ENCODE data around the gene CCBE1. TPM values are rescaled to one million over a fixed set of nuclear protein-coding genes. Genes with fewer than 3 reads are reported as not detected.
A peak's percentile ranks its signal among the peaks of the same experiment; 100 is the strongest.

Gene CCBE1
- total RNA-seq, 1 donor from 2014 or later = 4.1 TPM

GRCh38 chr18:59728816-59729215 is 31.6 kb upstream of the CCBE1 start:
- Mint-ChIP-seq H3K27ac (ENCODE audit: unreplicated experiment) (no peak overlapping the region), H3K4me1 (ENCODE audit: low read depth, unreplicated experiment) (peaks cover 7% of the 10 kb centered on the region), H3K27me3 (ENCODE audit: low read depth, unreplicated experiment) (peaks cover 2% of the 10 kb centered on the region), H3K36me3 (ENCODE audit: low read depth, unreplicated experiment) (no peaks in the 10 kb centered on the region), H3K4me3 (ENCODE audit: unreplicated experiment) (no peak overlapping the region), H3K9me3 (ENCODE audit: unreplicated experiment) (no peaks in the 10 kb centered on the region)
- FAIRE-seq (no peak), DNase-seq (ENCODE audit: low read depth) (no peak)
- no peak for TF ChIP-seq EZH2 (IDR thresholded peaks at IDR 0.05; ENCODE audit: insufficient read depth, low read length)
- TF ChIP-seq CTCF (IDR thresholded peaks at IDR 0.05; ENCODE audit: insufficient read depth, low read depth, low read length) = no peak
- Histone ChIP-seq H3K4me1 (ENCODE audit: insufficient read depth, low read length) (peaks cover 3% of the 10 kb centered on the region), H3K79me2 (ENCODE audit: insufficient read depth, low read length) (no peaks in the 10 kb centered on the region), H3K27ac (ENCODE audit: low read depth, low read length) (no peak overlapping the region), H3K9ac (ENCODE audit: low read length) (no peak overlapping the region), H3K4me2 (ENCODE audit: low read length) (no peak overlapping the region), H3K36me3 (ENCODE audit: insufficient read depth, low read length) (no peaks in the 10 kb centered on the region), H3K27me3 (ENCODE audit: insufficient read depth, low read length) (no peaks in the 10 kb centered on the region), H4K20me1 (ENCODE audit: insufficient read depth, low read length) (no peaks in the 10 kb centered on the region), H2AFZ (ENCODE audit: low read depth, low read length) (no peak overlapping the region), H3K9me3 (ENCODE audit: insufficient read depth, low read depth, low read length) (no peaks in the 10 kb centered on the region), H3K4me3 (ENCODE audit: insufficient read depth, low read depth, low read length) (no peak overlapping the region)

GRCh38 chr18:59725142-59725541 is 27.9 kb upstream of the CCBE1 start:
- no peaks in the 10 kb centered on the region for H3K36me3 ChIP-seq (ENCODE audit: insufficient read depth, low read length)
- H3K27ac Mint-ChIP-seq (ENCODE audit: unreplicated experiment) = no peak overlapping the region
- peaks cover 7% of the 10 kb centered on the region for H3K9me3 Mint-ChIP-seq (ENCODE audit: unreplicated experiment)
- no peak overlapping the region for H3K27ac ChIP-seq (ENCODE audit: low read depth, low read length)
- no peak overlapping the region for H3K4me3 ChIP-seq (ENCODE audit: insufficient read depth, low read depth, low read length)
- no peak overlapping the region for H3K9ac ChIP-seq (ENCODE audit: low read length)
- no peak overlapping the region for H3K4me3 Mint-ChIP-seq (ENCODE audit: unreplicated experiment)
- TF ChIP-seq EZH2 (IDR thresholded peaks at IDR 0.05; ENCODE audit: insufficient read depth, low read length) (no peak), CTCF (IDR thresholded peaks at IDR 0.05; ENCODE audit: insufficient read depth, low read depth, low read length) (no peak)
- DNase-seq (ENCODE audit: low read depth) (peak; percentile 42), FAIRE-seq (no peak)
- H3K4me2 ChIP-seq (ENCODE audit: low read length) = no peak overlapping the region
- H3K79me2 ChIP-seq (ENCODE audit: insufficient read depth, low read length) = no peaks in the 10 kb centered on the region
- no peak overlapping the region for H2AFZ ChIP-seq (ENCODE audit: low read depth, low read length)
- H3K4me1 ChIP-seq (ENCODE audit: insufficient read depth, low read length) = peaks cover 5% of the 10 kb centered on the region
- no peaks in the 10 kb centered on the region for H3K27me3 ChIP-seq (ENCODE audit: insufficient read depth, low read length)
- H3K9me3 ChIP-seq (ENCODE audit: insufficient read depth, low read depth, low read length) = peaks cover 3% of the 10 kb centered on the region
- no peaks in the 10 kb centered on the region for H3K27me3 Mint-ChIP-seq (ENCODE audit: low read depth, unreplicated experiment)
- H3K4me1 Mint-ChIP-seq (ENCODE audit: low read depth, unreplicated experiment) = peaks cover 3% of the 10 kb centered on the region
- no peaks in the 10 kb centered on the region for H4K20me1 ChIP-seq (ENCODE audit: insufficient read depth, low read length)
- no peaks in the 10 kb centered on the region for H3K36me3 Mint-ChIP-seq (ENCODE audit: low read depth, unreplicated experiment)

- Mint-ChIP-seq H3K4me3 (ENCODE audit: unreplicated experiment) (no peak overlapping the region), H3K9me3 (ENCODE audit: unreplicated experiment) (peaks cover 7% of the 10 kb centered on the region), H3K4me1 (ENCODE audit: low read depth, unreplicated experiment) (peaks cover 13% of the 10 kb centered on the region), H3K27ac (ENCODE audit: unreplicated experiment) (no peak overlapping the region), H3K36me3 (ENCODE audit: low read depth, unreplicated experiment) (no peaks in the 10 kb centered on the region), H3K27me3 (ENCODE audit: low read depth, unreplicated experiment) (no peaks in the 10 kb centered on the region)
- no peak overlapping the region for H3K4me3 ChIP-seq (ENCODE audit: insufficient read depth, low read depth, low read length)
- H3K4me1 ChIP-seq (ENCODE audit: insufficient read depth, low read length) = peaks cover 14% of the 10 kb centered on the region
- H3K79me2 ChIP-seq (ENCODE audit: insufficient read depth, low read length) = no peaks in the 10 kb centered on the region
- H3K9me3 ChIP-seq (ENCODE audit: insufficient read depth, low read depth, low read length) = peaks cover 3% of the 10 kb centered on the region
- no peak overlapping the region for H3K4me2 ChIP-seq (ENCODE audit: low read length)
- FAIRE-seq (no peak), DNase-seq (ENCODE audit: low read depth) (no peak)
- no peaks in the 10 kb centered on the region for H3K36me3 ChIP-seq (ENCODE audit: insufficient read depth, low read length)
- no peak for TF ChIP-seq EZH2 (IDR thresholded peaks at IDR 0.05; ENCODE audit: insufficient read depth, low read length)
- no peak for TF ChIP-seq CTCF (IDR thresholded peaks at IDR 0.05; ENCODE audit: insufficient read depth, low read depth, low read length)
- no peaks in the 10 kb centered on the region for H4K20me1 ChIP-seq (ENCODE audit: insufficient read depth, low read length)
- no peak overlapping the region for H2AFZ ChIP-seq (ENCODE audit: low read depth, low read length)
- H3K27me3 ChIP-seq (ENCODE audit: insufficient read depth, low read length) = no peaks in the 10 kb centered on the region
- H3K27ac ChIP-seq (ENCODE audit: low read depth, low read length) = no peak overlapping the region
- no peak overlapping the region for H3K9ac ChIP-seq (ENCODE audit: low read length)
These were observed 26.9 kb upstream of the CCBE1 start for GRCh38 chr18:59724103-59724502.
